Measurements from ENCODE around the gene SLC22A23. TPM values are rescaled to one million over a fixed set of nuclear protein-coding genes. Genes with fewer than 3 reads are reported as not detected.
A peak's percentile ranks its signal among the peaks of the same experiment; 100 is the strongest.

Gene SLC22A23
- total RNA-seq, 4 donors from 2014 or later, result 26.6 to 42.6 (median 37.6) TPM

- TF ChIP-seq CTCF (IDR thresholded peaks at IDR 0.05), result no peak
- TF ChIP-seq POLR2A (IDR thresholded peaks at IDR 0.05), result no peak
- Histone ChIP-seq H3K9me3 (no peaks in the 10 kb centered on the region), H3K36me3 (no peaks in the 10 kb centered on the region), H3K4me3 (no peak overlapping the region), H3K27ac (no peak overlapping the region), H3K27me3 (no peaks in the 10 kb centered on the region), H3K4me1 (peaks cover 0 to 47% (median 12%) of the 10 kb centered on the region in 3 donors)
- 58 to 64% methylated on average over 6 to 8 of the region's 8 CpGs for WGBS, 2 donors
- intact Hi-C loops (cut with DNase I), result no loop called here
- DNase-seq, result no peak
Observed at GRCh38 chr6:3345836-3346235, 111.0 kb downstream of the SLC22A23 start.

GRCh38 chr6:3343089-3343883 lies 113.6 kb downstream of the SLC22A23 start:
- H3K9me3 ChIP-seq, result no peaks in the 10 kb centered on the region
- H3K4me1 ChIP-seq, result peaks cover 3 to 48% (median 16%) of the 10 kb centered on the region in 3 donors
- TF ChIP-seq POLR2A (IDR thresholded peaks at IDR 0.05) (no peak), CTCF (IDR thresholded peaks at IDR 0.05) (no peak)
- intact Hi-C loops (cut with DNase I), result no loop called here
- 84 to 88% methylated on average over 14 of the region's 14 CpGs for WGBS, 2 donors
- no peak overlapping the region for H3K4me3 ChIP-seq
- no peaks in the 10 kb centered on the region for H3K36me3 ChIP-seq
- no peaks in the 10 kb centered on the region for H3K27me3 ChIP-seq
- no peak overlapping the region for H3K27ac ChIP-seq
- DNase-seq, result no peak

GRCh38 chr6:3341467-3341866 lies 115.4 kb downstream of the SLC22A23 start:
- Histone ChIP-seq H3K36me3 (no peaks in the 10 kb centered on the region), H3K27ac (peak overlapping the region; percentile 7 to 77 (median 47)), H3K9me3 (no peaks in the 10 kb centered on the region), H3K4me1 (peaks cover 3 to 61% (median 25%) of the 10 kb centered on the region in 3 donors), H3K4me3 (no peak overlapping the region), H3K27me3 (no peaks in the 10 kb centered on the region)
- intact Hi-C loops (cut with DNase I), result no loop called here
- no peak for TF ChIP-seq POLR2A (IDR thresholded peaks at IDR 0.05)
- no peak for TF ChIP-seq CTCF (IDR thresholded peaks at IDR 0.05)
- 66 to 69% methylated on average over 6 of the region's 6 CpGs for WGBS, 2 donors
- no peak for DNase-seq

GRCh38 chr6:3340894-3341293 lies 116.0 kb downstream of the SLC22A23 start:
- WGBS, 2 donors, result 62 to 64% methylated on average over 4 of the region's 4 CpGs
- TF ChIP-seq POLR2A (IDR thresholded peaks at IDR 0.05) (no peak), CTCF (IDR thresholded peaks at IDR 0.05) (no peak)

GRCh38 chr6:3340358-3340802 lies 116.5 kb downstream of the SLC22A23 start:
- no peak overlapping the region for H3K4me3 ChIP-seq
- peak overlapping the region in 3 of 4 donors; percentile 37 to 77 (median 57) for H3K27ac ChIP-seq
- TF ChIP-seq CTCF (IDR thresholded peaks at IDR 0.05), result no peak
- no peak for TF ChIP-seq POLR2A (IDR thresholded peaks at IDR 0.05)
- H3K36me3 ChIP-seq, result no peaks in the 10 kb centered on the region
- H3K4me1 ChIP-seq, result peaks cover 3 to 54% (median 25%) of the 10 kb centered on the region in 3 donors
- no peaks in the 10 kb centered on the region for H3K27me3 ChIP-seq
- H3K9me3 ChIP-seq, result no peaks in the 10 kb centered on the region
- 74 to 82% methylated on average over 12 of the region's 12 CpGs for WGBS, 2 donors
- intact Hi-C loops (cut with DNase I), result no loop called here
- no peak for DNase-seq

More at GRCh38 chr6:3340894-3341293, 116.0 kb downstream of the SLC22A23 start:
- H3K4me3 ChIP-seq, result no peak overlapping the region
- intact Hi-C loops (cut with DNase I), result no loop called here
- H3K36me3 ChIP-seq, result no peaks in the 10 kb centered on the region
- no peaks in the 10 kb centered on the region for H3K9me3 ChIP-seq
- peak overlapping the region; percentile 7 to 77 (median 47) for H3K27ac ChIP-seq
- no peaks in the 10 kb centered on the region for H3K27me3 ChIP-seq
- DNase-seq, result no peak
- peaks cover 3 to 56% (median 25%) of the 10 kb centered on the region in 3 donors for H3K4me1 ChIP-seq
